ENCODE results near the gene ZNF592. TPM values are rescaled to one million over a fixed set of nuclear protein-coding genes. Genes with fewer than 3 reads are reported as not detected.

The ZNF592 gene
- total and polyA plus RNA-seq, 7 donors = 13.1 to 43.3 (median 33.8) TPM

DNA sequence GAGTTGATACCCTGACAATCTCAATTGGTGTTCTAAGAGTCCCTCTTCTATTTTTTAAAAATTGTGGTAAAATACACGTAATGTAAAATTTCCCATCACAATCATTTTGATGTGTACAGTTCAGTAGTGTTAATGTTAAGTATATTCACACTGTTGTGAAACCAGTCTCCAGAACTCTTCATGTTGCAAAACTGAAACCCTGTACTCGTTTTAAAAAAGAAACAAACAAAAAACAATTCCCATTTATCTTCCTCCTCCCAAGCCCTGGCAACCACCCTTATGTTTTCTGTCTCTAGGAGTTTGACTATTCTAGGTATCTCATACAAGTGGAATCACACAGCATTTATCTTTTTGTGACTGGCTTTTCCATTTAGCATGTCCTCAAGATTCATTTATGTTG is 40.1 kb downstream of the ZNF592 start:
- peaks cover 3 to 52% of the 10 kb centered on the region in 2 donors for H3K36me3 ChIP-seq (ENCODE audit: insufficient read depth in 1 of 2, low read depth in 1 of 2)
- no peak for DNase-seq
- intact Hi-C loops (cut with DNase I) = no loop called here
- TF ChIP-seq, protein P1, sequence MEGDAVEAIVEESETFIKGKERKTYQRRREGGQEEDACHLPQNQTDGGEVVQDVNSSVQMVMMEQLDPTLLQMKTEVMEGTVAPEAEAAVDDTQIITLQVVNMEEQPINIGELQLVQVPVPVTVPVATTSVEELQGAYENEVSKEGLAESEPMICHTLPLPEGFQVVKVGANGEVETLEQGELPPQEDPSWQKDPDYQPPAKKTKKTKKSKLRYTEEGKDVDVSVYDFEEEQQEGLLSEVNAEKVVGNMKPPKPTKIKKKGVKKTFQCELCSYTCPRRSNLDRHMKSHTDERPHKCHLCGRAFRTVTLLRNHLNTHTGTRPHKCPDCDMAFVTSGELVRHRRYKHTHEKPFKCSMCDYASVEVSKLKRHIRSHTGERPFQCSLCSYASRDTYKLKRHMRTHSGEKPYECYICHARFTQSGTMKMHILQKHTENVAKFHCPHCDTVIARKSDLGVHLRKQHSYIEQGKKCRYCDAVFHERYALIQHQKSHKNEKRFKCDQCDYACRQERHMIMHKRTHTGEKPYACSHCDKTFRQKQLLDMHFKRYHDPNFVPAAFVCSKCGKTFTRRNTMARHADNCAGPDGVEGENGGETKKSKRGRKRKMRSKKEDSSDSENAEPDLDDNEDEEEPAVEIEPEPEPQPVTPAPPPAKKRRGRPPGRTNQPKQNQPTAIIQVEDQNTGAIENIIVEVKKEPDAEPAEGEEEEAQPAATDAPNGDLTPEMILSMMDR (IDR thresholded peaks at IDR 0.05) = no peak
- WGBS, 3 donors = 57 to 64% (median 58%) methylated on average over 2 of the region's 2 CpGs
- H3K4me3 ChIP-seq = no peak overlapping the region
- peak overlapping the region; percentile 89 for H3K27ac ChIP-seq
- no peak for ATAC-seq
- H3K4me1 ChIP-seq = peaks cover 44% of the 10 kb centered on the region
- H3K9me3 ChIP-seq = no peaks in the 10 kb centered on the region
- H3K27me3 ChIP-seq (ENCODE audit: insufficient read depth in 3 of 3, low read length in 2 of 3) = no peaks in the 10 kb centered on the region

DNA sequence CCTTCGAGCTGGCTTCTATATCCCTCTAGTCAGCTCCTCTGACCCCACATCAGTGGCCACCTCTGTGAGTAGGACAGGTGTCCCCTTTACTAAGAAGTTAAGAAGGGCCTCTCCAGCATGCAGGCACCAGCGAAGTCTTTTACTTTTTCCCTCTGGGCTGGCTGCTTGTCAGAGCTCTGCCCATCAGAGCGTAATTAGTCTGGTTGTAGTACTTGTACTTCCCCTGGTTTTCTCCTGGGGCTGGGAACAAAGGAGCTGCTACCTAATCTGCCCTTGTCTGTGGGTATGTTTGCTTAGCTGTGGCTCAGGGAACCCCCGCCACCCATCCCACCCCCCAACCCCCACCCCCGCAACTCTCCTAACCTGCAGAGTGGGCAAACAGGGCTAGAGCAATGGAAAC is 41.4 kb downstream of the ZNF592 start:
- intact Hi-C loops (cut with DNase I) = no loop called here

DNA sequence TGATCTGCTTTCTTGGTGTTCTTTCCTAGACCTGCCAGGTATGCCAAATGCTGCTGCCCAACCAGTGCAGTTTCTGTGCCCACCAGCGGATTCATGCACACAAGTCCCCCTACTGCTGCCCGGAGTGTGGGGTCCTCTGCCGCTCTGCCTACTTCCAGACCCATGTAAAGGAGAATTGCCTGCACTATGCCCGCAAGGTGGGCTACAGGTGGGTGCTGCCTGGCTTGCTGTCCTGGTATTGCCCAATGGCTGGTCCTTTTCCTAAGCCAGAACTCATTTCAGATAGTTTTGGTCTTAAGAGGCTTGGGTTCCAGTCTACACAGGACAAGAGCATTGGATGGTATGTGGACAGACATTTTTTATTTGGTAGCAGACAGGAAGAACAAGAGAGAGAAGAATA is 42.3 kb downstream of the ZNF592 start:
- H3K27ac ChIP-seq = no peak overlapping the region
- intact Hi-C loops (cut with DNase I) = no loop called here
- H3K9me3 ChIP-seq = no peaks in the 10 kb centered on the region
- no peak for ATAC-seq
- DNase-seq = no peak
- H3K27me3 ChIP-seq (ENCODE audit: insufficient read depth in 3 of 3, low read length in 2 of 3) = no peaks in the 10 kb centered on the region
- H3K36me3 ChIP-seq (ENCODE audit: insufficient read depth in 1 of 2, low read depth in 1 of 2) = peaks cover 3 to 52% of the 10 kb centered on the region in 2 donors
- H3K4me1 ChIP-seq = peaks cover 33% of the 10 kb centered on the region
- WGBS, 3 donors = 97 to 100% (median 97%) methylated on average over 4 of the region's 4 CpGs
- no peak overlapping the region for H3K4me3 ChIP-seq
- TF ChIP-seq, protein P1 (IDR thresholded peaks at IDR 0.05) = no peak

More for the DNA sequence above, 41.4 kb downstream of the ZNF592 start:
- no peak overlapping the region for H3K4me3 ChIP-seq
- no peak overlapping the region for H3K27ac ChIP-seq
- H3K9me3 ChIP-seq = no peaks in the 10 kb centered on the region
- peaks cover 43% of the 10 kb centered on the region for H3K4me1 ChIP-seq
- 94 to 99% (median 96%) methylated on average over 5 of the region's 5 CpGs for WGBS, 3 donors
- TF ChIP-seq, protein P1 (IDR thresholded peaks at IDR 0.05) = no peak
- DNase-seq (no peak), ATAC-seq (no peak)
- no peaks in the 10 kb centered on the region for H3K27me3 ChIP-seq (ENCODE audit: insufficient read depth in 3 of 3, low read length in 2 of 3)
- H3K36me3 ChIP-seq (ENCODE audit: insufficient read depth in 1 of 2, low read depth in 1 of 2) = peaks cover 3 to 52% of the 10 kb centered on the region in 2 donors

DNA sequence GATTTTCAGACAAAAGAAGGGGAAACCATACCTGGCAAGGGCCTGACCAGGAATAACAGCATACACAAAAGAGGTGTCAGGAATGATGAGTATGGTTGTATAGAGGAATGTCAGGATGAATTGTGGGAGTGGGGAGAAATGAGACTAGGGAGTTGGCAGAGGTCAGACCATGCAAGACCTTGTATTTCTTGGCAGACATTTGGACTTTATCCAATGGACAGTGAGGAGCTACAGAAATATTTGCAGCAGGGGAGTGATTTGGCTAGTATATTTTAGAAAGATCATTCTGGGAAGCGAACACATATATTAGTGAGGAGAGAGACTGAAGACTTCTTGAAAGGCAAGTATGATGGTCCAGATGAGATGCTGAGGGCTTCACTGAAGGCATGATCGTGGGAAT is 43.4 kb downstream of the ZNF592 start:
- DNase-seq = no peak
- no peak overlapping the region for H3K4me3 ChIP-seq
- H3K36me3 ChIP-seq (ENCODE audit: insufficient read depth in 1 of 2, low read depth in 1 of 2) = peaks cover 3 to 52% of the 10 kb centered on the region in 2 donors
- 88 to 98% (median 96%) methylated on average over 2 of the region's 2 CpGs for WGBS, 3 donors
- no peak overlapping the region for H3K27ac ChIP-seq
- no peaks in the 10 kb centered on the region for H3K9me3 ChIP-seq
- TF ChIP-seq, protein P1 (IDR thresholded peaks at IDR 0.05) = no peak
- H3K27me3 ChIP-seq (ENCODE audit: insufficient read depth in 3 of 3, low read length in 2 of 3) = no peaks in the 10 kb centered on the region
- intact Hi-C loops (cut with DNase I) = no loop called here
- no peak for ATAC-seq
- H3K4me1 ChIP-seq = peaks cover 26% of the 10 kb centered on the region
